HG02642 (cell line): ENCODE data around the gene FTSJ1.

Experiments used
- ATAC-seq: cut with Tn5 transposase; IDR thresholded peaks from one replicate; pipeline ENCODE4 v1.9.1; 2021; ENCODE audit warnings: mild to moderate bottlenecking; ENCODE audit not compliant: unreplicated experiment, poor library complexity

The FTSJ1 gene

GRCh38 chrX:48470110-48470832, 5.7 kb upstream of the FTSJ1 start, which contains the start of gene SLC38A5:
Gene SLC38A5 (minus strand): TSS chrX:48470260. CDS start chrX:48467924, 2,336 bp downstream.
- no peak for ATAC-seq

GRCh38 chrX:48470833-48471118, 5.2 kb upstream of the FTSJ1 start:
- ATAC-seq, result no peak

- ATAC-seq, result no peak
Observed at GRCh38 chrX:48471504-48471903, 4.5 kb upstream of the FTSJ1 start.

- no peak for ATAC-seq
Observed at GRCh38 chrX:48472225-48472624, 3.8 kb upstream of the FTSJ1 start.

- ATAC-seq, result no peak
Observed at GRCh38 chrX:48472851-48473703, 2.9 kb upstream of the FTSJ1 start.

GRCh38 chrX:48473704-48473990, 2.4 kb upstream of the FTSJ1 start:
- no peak for ATAC-seq

GRCh38 chrX:48474127-48474526, 1.9 kb upstream of the FTSJ1 start:
- ATAC-seq, result no peak

GRCh38 chrX:48474581-48474980, 1.4 kb upstream of the FTSJ1 start:
- no peak for ATAC-seq

- no peak for ATAC-seq
Observed at GRCh38 chrX:48475296-48475695, 703 bp upstream of the FTSJ1 start.

- no peak for ATAC-seq
Observed at GRCh38 chrX:48476919-48477318, 920 bp downstream of the FTSJ1 start.

GRCh38 chrX:48477960-48478755, 2.2 kb downstream of the FTSJ1 start:
- no peak for ATAC-seq

GRCh38 chrX:48478806-48479205, 2.8 kb downstream of the FTSJ1 start:
- no peak for ATAC-seq

- ATAC-seq, result no peak
Observed at GRCh38 chrX:48480142-48480541, 4.1 kb downstream of the FTSJ1 start.

GRCh38 chrX:48480583-48480982, 4.6 kb downstream of the FTSJ1 start:
- no peak for ATAC-seq

- no peak for ATAC-seq
Observed at GRCh38 chrX:48482526-48482925, 6.5 kb downstream of the FTSJ1 start.

- ATAC-seq, result no peak
Observed at GRCh38 chrX:48487362-48487798, 11.4 kb downstream of the FTSJ1 start.

GRCh38 chrX:48488034-48488433, 12.0 kb downstream of the FTSJ1 start:
- ATAC-seq, result no peak

GRCh38 chrX:48489296-48489695, 13.3 kb downstream of the FTSJ1 start:
- ATAC-seq, result no peak

GRCh38 chrX:48489892-48490291, 13.9 kb downstream of the FTSJ1 start:
- ATAC-seq, result no peak

- ATAC-seq, result no peak
Observed at GRCh38 chrX:48490661-48491060, 14.7 kb downstream of the FTSJ1 start.

- no peak for ATAC-seq
Observed at GRCh38 chrX:48491809-48492208, 15.8 kb downstream of the FTSJ1 start.
